Measurements from ENCODE around the gene FAM184B.

DNA sequence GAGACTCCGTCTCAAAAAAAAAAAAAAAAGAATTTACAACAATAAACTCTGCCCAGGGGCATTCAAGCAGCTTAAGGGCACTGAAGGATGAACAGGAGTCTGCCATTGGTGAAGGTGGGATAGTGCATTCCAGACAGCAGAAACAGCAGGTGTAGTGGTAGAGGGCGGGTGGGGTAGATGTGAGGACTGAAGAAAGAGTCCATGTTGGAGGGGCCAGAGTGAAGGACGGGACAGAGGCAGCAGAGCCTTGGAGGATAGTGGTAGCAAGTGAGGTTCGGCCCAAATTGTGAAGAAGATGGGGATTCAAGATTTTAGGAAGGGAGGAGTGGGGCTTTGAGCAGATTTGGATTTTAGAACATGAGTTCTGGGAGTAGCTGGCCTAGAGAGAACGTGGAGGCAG, 91.3 kb downstream of the FAM184B start:
- TF ChIP-seq, protein P1, sequence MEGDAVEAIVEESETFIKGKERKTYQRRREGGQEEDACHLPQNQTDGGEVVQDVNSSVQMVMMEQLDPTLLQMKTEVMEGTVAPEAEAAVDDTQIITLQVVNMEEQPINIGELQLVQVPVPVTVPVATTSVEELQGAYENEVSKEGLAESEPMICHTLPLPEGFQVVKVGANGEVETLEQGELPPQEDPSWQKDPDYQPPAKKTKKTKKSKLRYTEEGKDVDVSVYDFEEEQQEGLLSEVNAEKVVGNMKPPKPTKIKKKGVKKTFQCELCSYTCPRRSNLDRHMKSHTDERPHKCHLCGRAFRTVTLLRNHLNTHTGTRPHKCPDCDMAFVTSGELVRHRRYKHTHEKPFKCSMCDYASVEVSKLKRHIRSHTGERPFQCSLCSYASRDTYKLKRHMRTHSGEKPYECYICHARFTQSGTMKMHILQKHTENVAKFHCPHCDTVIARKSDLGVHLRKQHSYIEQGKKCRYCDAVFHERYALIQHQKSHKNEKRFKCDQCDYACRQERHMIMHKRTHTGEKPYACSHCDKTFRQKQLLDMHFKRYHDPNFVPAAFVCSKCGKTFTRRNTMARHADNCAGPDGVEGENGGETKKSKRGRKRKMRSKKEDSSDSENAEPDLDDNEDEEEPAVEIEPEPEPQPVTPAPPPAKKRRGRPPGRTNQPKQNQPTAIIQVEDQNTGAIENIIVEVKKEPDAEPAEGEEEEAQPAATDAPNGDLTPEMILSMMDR (IDR thresholded peaks at IDR 0.05): no peak
- TF ChIP-seq POLR2A (IDR thresholded peaks at IDR 0.05): no peak
- no peak for TF ChIP-seq POLR2AphosphoS5 (IDR thresholded peaks at IDR 0.05)
